NCI-H446 (cell line): ENCODE measurements around the gene ZC3H8.
A peak's percentile ranks its signal among the peaks of the same experiment; 100 is the strongest.

Experiments used
- DNase-seq, 2 experiments: peaks; one replicate each; lab custom pipeline; 2025; lab: John Stamatoyannopoulos, UW

Gene ZC3H8

GRCh38 chr2:112195167-112195766 is 59.6 kb downstream of the ZC3H8 start:
- no peak for DNase-seq

- no peak for DNase-seq
These were observed 60.4 kb downstream of the ZC3H8 start for GRCh38 chr2:112194482-112194881.

- no peak for DNase-seq
These were observed 60.8 kb downstream of the ZC3H8 start for GRCh38 chr2:112194028-112194427.

- DNase-seq = no peak
These were observed 65.8 kb downstream of the ZC3H8 start for GRCh38 chr2:112189001-112189556.

- DNase-seq = no peak
These were observed 66.8 kb downstream of the ZC3H8 start for GRCh38 chr2:112187805-112188596.

- no peak for DNase-seq
These were observed 67.7 kb downstream of the ZC3H8 start for GRCh38 chr2:112187046-112187715.

- no peak for DNase-seq
These were observed 69.7 kb downstream of the ZC3H8 start for GRCh38 chr2:112185131-112185530.

- DNase-seq = no peak
These were observed 70.7 kb downstream of the ZC3H8 start for GRCh38 chr2:112184121-112184520.

GRCh38 chr2:112183327-112184025 is 71.4 kb downstream of the ZC3H8 start:
- no peak for DNase-seq

- no peak for DNase-seq
These were observed 72.2 kb downstream of the ZC3H8 start for GRCh38 chr2:112182581-112183034.

GRCh38 chr2:112181571-112182290 is 73.1 kb downstream of the ZC3H8 start:
- DNase-seq = no peak

- no peak for DNase-seq
These were observed 78.8 kb downstream of the ZC3H8 start for GRCh38 chr2:112175958-112176573.

- DNase-seq = no peak
These were observed 79.5 kb downstream of the ZC3H8 start for GRCh38 chr2:112175333-112175732.

GRCh38 chr2:112174383-112174782 is 80.5 kb downstream of the ZC3H8 start:
- no peak for DNase-seq

GRCh38 chr2:112173646-112174319 is 81.1 kb downstream of the ZC3H8 start:
- DNase-seq = no peak

GRCh38 chr2:112170495-112170894 is 84.3 kb downstream of the ZC3H8 start:
- DNase-seq = no peak

GRCh38 chr2:112168422-112169124 is 86.3 kb downstream of the ZC3H8 start:
- DNase-seq = peak; percentile 26 to 71

GRCh38 chr2:112166806-112167499 is 87.9 kb downstream of the ZC3H8 start:
- DNase-seq = no peak

- DNase-seq = no peak
These were observed 89.5 kb downstream of the ZC3H8 start for GRCh38 chr2:112165296-112165695.
